Cardiac fibroblast (primary cell): ENCODE results near the gene KRTAP12-2.

Source experiments
- DNase-seq, 2 donors: peaks; one replicate each; pipeline versions ENCODE4 v3.0.0 to v3.0.0-alpha.2; 2010; ENCODE audit warnings: low read depth in 2 of 2
- H3K4me3 ChIP-seq, 2 donors: replicated peaks in 1 of 2; 1 replicate in 1 of 2; 2 replicates in 1 of 2; pipeline ENCODE4 v1.5.1; 2011; ENCODE audit warnings: low read depth in 2 of 2, low read length in 2 of 2, mild to moderate bottlenecking in 2 of 2, moderate library complexity in 1 of 2
- TF ChIP-seq, protein P1 (sequence below): IDR thresholded peaks from one replicate; pipeline ENCODE4 v1.5.1; 2011; ENCODE audit warnings: low read depth, mild to moderate bottlenecking, low read length, inconsistent platforms

KRTAP12-2 gene, protein sequence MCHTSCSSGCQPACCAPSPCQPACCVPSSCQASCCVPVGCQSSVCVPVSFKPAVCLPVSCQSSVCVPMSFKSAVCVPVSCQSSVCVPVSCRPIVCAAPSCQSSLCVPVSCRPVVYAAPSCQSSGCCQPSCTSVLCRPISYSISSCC

GRCh38 chr21:44666401-44667320, at the start of gene KRTAP12-2:
KRTAP12-2 (minus strand) TSS chr21:44666927; CDS start chr21:44666886, 41 bp downstream.
- no peak within 1 kb of the TSS for H3K4me3 ChIP-seq
- no peak for DNase-seq
- TF ChIP-seq, protein P1, sequence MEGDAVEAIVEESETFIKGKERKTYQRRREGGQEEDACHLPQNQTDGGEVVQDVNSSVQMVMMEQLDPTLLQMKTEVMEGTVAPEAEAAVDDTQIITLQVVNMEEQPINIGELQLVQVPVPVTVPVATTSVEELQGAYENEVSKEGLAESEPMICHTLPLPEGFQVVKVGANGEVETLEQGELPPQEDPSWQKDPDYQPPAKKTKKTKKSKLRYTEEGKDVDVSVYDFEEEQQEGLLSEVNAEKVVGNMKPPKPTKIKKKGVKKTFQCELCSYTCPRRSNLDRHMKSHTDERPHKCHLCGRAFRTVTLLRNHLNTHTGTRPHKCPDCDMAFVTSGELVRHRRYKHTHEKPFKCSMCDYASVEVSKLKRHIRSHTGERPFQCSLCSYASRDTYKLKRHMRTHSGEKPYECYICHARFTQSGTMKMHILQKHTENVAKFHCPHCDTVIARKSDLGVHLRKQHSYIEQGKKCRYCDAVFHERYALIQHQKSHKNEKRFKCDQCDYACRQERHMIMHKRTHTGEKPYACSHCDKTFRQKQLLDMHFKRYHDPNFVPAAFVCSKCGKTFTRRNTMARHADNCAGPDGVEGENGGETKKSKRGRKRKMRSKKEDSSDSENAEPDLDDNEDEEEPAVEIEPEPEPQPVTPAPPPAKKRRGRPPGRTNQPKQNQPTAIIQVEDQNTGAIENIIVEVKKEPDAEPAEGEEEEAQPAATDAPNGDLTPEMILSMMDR: no peak

GRCh38 chr21:44714905-44715304, 48.2 kb upstream of the KRTAP12-2 start:
- TF ChIP-seq, protein P1: no peak
- no peak for DNase-seq
- H3K4me3 ChIP-seq: no peak overlapping the region

- H3K4me3 ChIP-seq: no peak overlapping the region
- TF ChIP-seq, protein P1: no peak
- DNase-seq: no peak
These were observed 47.1 kb upstream of the KRTAP12-2 start for GRCh38 chr21:44713846-44714245.

GRCh38 chr21:44713130-44713529, 46.4 kb upstream of the KRTAP12-2 start:
- TF ChIP-seq, protein P1: no peak
- no peak overlapping the region for H3K4me3 ChIP-seq
- DNase-seq: no peak

DNA sequence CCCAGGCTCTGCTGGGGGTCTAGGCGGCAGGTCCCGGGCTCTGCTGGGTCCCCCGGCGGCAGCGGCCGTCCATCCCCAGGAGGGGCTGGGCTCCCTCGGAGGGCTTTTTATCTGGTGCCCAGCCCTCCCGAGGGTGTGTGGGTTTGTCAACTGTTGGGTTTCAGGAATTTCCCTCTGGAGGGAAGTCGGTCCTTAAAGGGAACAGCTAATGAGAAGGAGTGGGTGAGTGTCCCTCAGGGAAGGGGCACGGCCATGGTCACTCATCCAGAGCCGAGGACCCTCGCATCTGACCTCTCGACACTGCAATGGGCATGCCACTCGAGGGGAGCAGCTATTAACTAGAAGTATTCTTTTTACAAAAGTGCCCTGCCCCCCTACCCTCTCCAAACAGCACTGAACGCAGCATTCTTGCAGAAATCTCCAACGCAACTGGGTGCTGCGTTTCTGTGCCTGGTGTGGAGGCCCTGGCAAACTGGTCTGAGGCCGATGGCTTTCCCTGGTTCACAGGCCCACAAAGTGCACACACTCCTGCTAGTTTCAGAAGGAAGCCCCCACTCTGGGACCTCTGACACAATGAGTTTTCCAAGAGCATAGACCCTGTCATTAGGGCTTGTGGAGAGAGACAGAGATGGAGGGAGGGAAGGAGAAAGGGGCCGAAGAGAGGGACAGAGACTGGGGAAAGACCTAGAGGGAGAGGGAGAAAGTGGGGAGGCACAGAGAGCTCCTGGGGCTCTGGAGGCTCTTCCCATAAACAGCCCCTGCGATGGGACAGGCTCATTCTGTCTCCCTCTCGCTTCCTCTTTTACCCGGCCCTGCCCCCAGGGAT, 45.7 kb upstream of the KRTAP12-2 start:
- no peak overlapping the region for H3K4me3 ChIP-seq
- DNase-seq: no peak
- TF ChIP-seq, protein P1: no peak

- TF ChIP-seq, protein P1: no peak
- DNase-seq: no peak
- no peak within 1 kb of the TSS for H3K4me3 ChIP-seq
These were observed 44.8 kb upstream of the KRTAP12-2 start, which contains the start of gene TSPEAR for GRCh38 chr21:44711327-44712202. TSPEAR (minus strand) TSS chr21:44711572; CDS start chr21:44711514, 58 bp downstream.
